GM12801 (cell line): ENCODE results near the gene SYTL2.

Source experiments
- TF ChIP-seq, protein P1 (sequence below): IDR thresholded peaks from one replicate; pipeline ENCODE4 v1.5.1; 2011; ENCODE audit warnings: control low read depth; ENCODE audit not compliant: insufficient read length; ENCODE audit errors: extremely low read depth

Gene SYTL2

DNA sequence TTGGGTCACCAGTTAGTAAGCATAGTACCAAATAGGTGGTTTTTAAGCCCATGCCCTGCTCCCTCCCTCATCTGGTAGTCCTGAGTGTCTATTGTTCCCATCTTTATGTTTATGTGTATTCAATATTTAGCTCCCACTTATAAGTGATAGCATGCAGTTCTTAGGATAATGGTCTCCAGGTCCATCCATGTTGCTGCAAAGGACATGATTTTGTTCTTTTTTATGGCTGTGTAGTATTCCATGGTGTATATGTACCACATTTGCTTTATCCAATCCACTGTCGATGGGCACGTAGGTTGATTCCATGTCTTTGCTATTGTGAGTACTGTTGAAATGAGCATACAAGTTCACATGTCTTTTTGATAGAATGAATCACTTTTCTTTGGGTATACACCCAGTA, 18.2 kb upstream of the SYTL2 start:
- TF ChIP-seq, protein P1, sequence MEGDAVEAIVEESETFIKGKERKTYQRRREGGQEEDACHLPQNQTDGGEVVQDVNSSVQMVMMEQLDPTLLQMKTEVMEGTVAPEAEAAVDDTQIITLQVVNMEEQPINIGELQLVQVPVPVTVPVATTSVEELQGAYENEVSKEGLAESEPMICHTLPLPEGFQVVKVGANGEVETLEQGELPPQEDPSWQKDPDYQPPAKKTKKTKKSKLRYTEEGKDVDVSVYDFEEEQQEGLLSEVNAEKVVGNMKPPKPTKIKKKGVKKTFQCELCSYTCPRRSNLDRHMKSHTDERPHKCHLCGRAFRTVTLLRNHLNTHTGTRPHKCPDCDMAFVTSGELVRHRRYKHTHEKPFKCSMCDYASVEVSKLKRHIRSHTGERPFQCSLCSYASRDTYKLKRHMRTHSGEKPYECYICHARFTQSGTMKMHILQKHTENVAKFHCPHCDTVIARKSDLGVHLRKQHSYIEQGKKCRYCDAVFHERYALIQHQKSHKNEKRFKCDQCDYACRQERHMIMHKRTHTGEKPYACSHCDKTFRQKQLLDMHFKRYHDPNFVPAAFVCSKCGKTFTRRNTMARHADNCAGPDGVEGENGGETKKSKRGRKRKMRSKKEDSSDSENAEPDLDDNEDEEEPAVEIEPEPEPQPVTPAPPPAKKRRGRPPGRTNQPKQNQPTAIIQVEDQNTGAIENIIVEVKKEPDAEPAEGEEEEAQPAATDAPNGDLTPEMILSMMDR = no peak

DNA sequence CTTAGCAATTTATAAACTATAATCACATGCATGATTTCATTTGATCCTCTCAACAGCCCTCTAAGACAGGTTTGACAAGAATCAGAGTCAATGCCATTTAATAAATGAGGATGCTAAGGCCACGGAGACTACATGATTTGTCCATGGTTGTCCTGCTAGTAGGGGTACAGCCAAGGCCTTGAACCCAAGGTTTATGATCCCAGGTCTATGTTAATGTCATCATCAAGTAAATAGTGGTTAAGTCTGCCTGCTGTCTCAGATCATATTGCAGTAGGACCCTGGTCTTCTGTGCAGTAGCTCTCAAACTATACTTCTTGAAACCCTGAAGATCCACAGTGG, 17.7 kb upstream of the SYTL2 start:
- TF ChIP-seq, protein P1 = no peak

DNA sequence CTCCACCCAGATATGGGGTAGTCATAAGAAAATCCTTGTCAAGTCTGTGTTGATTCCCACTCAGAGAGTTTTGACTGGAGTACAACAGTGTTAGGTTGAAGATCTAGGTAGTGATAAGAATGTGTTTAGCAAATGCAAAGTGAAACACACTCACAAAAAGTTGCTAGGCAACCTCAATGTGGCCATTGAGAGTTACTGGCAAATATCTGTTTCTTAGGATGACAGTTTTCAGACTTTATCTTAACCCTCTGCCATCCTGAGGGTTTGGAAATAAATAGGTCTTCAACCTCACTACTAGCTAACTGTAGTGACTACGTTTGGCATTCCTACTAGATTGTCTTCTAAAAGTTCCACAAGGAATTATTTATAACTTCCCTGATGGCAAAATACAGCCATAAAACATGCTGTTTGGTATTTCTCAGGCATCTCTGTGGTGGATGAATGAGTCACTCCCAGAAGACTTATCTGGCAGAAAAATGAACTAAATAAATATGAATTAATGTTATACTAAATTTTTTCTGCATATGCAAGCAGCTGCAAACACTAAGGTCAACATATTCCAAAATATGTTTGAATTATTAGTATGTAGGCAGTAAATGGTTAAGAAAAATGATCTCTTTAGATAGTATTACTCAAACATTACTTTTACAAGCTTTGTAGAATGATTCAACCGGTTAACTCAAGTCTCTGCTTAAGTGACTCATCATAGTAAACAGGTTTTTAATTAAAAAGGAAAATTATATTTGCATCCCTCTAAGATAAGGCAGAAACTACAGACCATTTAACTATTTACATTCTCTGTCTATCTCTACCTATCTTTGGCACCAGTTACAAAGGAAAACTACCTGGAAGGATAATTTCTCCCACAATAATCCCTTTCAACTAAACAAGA, 17.1 kb upstream of the SYTL2 start:
- TF ChIP-seq, protein P1 = no peak

DNA sequence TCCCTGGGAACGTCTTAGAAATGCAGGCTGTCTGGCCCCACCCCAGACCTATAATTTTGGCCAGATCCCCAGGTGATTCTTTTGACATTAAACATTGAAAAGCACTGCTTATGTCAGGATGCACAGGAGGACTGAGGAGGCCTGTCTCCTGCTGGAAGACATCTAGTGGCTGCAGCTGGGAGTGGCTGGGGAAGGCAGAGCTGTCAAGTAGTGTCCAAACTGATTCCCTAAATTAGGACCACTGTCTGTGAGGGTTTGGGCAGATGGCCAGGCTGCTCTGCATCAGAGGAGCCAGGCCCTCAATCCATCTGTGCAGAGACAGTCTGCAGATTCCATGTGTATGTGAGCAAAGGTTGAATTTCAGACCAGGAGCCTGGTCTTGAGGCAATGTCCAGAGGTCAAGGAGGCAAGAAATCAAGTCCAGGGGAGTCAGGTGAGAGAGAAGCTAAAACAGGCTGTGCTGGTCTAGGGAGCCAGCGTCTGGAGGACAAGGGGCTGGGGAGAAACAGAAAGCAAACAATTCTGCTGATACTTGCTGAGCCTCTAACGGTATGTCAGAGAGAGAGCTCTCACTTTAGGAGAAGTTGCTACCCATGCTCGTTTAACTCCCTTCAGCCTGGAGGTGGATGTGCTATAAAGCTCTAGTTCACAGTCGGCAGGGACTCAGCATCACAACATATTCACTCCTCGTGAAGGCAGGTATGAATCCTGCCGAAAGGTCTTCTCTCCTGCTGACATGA, 15.3 kb upstream of the SYTL2 start:
- TF ChIP-seq, protein P1 = no peak

DNA sequence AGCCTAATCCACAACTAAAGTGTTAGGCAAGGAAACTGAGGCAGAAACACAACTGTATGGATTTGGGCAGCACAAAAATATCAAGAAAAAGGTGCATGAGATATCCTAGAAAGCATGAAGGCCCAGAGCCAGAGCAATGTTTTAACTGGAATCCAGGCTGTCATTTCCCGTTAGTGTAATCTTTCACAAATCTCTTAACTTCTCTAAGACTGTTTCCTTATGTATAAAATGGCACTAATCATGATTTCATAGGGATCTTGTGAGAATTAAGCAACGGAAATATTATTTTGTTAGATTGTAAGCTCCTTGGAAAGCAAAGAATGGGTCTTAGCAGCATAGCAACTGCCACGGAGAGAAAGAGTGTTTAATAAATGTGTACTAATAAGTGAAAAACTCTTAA, 14.7 kb upstream of the SYTL2 start:
- TF ChIP-seq, protein P1 = no peak

DNA sequence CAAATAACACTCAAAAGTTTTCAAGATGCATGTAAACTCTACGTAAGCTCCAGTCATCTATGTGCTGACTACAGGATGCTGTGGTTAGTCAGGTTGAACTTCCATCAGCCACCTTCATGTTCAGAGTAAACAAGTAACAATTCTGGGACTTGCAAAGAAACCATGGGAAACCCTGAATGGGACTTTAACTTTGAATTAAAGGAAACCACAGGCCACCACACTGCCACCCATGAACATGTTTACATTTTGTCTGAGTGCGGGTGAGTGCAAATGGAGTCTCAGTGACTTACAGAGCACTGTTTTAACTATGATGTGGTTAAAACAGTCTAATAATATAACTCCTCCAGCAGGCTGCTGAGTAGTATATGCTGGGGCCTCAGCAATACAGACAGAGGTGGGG, 12.9 kb upstream of the SYTL2 start:
- TF ChIP-seq, protein P1 = no peak

DNA sequence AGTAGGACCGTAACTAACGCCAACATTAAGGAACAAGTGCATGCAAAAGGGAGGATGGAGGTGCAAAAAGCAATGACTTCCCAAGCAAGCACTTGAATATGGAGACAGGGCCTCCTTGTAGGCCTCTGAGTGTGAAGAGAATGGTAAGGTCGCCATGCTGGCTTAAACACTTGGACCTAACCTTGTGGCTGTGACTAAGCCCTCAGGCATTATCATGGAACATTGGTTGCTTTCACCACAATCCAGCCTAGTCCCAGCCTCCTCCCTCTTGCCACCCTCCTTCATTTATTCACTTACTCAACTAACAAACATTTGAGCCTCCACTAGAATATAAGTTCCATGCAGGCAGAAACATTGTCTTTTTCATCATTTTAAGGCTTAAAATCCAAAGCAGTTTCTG, 11.9 kb upstream of the SYTL2 start:
- TF ChIP-seq, protein P1 = no peak
